ENCODE measurements around the gene CTXND1. TPM values are rescaled to one million over a fixed set of nuclear protein-coding genes. Genes with fewer than 3 reads are reported as not detected.

The CTXND1 gene
- total and polyA plus RNA-seq, 2 experiments from 2014 or later = 0.05 TPM; not detected in 1

DNA sequence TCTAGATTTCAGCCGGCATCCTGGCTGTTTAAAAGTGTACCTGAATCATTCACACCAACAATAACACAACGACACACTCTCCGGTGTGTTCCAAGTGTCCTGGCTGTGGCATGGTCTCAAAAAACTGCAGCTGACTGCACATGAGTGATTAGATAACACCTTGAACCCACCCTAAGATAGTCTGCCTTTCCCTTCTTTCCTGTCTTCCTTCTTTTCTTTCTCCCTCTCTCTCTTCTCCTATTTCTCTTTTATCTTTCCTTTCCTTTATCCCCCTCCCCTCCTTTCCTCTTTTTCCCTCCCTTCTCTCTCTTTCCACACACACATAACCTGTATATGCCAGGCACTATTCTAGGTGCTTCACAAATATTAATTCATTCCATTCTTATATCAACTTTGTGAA, 100.4 kb downstream of the CTXND1 start:
- Mint-ChIP-seq H3K27ac (no peak overlapping the region), H3K27me3 (ENCODE audit: insufficient read depth, low read depth, poor library complexity) (peaks cover 17% of the 10 kb centered on the region), H3K4me3 (peak overlapping the region; percentile 80), H3K4me1 (peaks cover 35% of the 10 kb centered on the region), H3K9me3 (no peaks in the 10 kb centered on the region; the same call in 2 of the 3 replicates), H3K36me3 (ENCODE audit: low read depth) (no peaks in the 10 kb centered on the region; the same call in 2 of the 3 replicates)
- Histone ChIP-seq H3K79me2 (replicated peaks; ENCODE audit: insufficient read depth) (no peaks in the 10 kb centered on the region; the same call in 1 of the 2 replicates), H3K4me3 (peak overlapping the region; percentile 80), H3K4me2 (peak overlapping the region; percentile 94), H3K9me2 (ENCODE audit: insufficient read depth) (no peaks in the 10 kb centered on the region), H3K27me3 (ENCODE audit: insufficient read depth) (0 out of 2 replicates have a peak, but pooled peaks cover 7% of the 10 kb centered on the region), H3F3A (replicated peaks; ENCODE audit: low read depth) (peaks cover 5% of the 10 kb centered on the region; the same call in 1 of the 2 replicates), H3K36me3 (ENCODE audit: insufficient read depth) (no peaks in the 10 kb centered on the region), H4K20me1 (replicated peaks; ENCODE audit: insufficient read depth) (no peaks in the 10 kb centered on the region; the same call in 1 of the 2 replicates), H2AFZ (peak overlapping the region; percentile 99), H3K27ac (ENCODE audit: low read depth) (no peak overlapping the region; the same call in 1 of the 2 replicates), H3K4me1 (ENCODE audit: insufficient read depth) (peaks cover 23% of the 10 kb centered on the region)
- no peak for DNase-seq (ENCODE audit: low spot score)
- ATAC-seq = no peak
- no peak for TF ChIP-seq CTCF (conservative IDR thresholded peaks at IDR 0.05; ENCODE audit: low read depth in 2 of 2)
- TF ChIP-seq ZNF462 (CRISPR knock-in tag; IDR thresholded peaks at IDR 0.05) = no peak
- TF ChIP-seq JUNB (IDR thresholded peaks at IDR 0.05; ENCODE audit: unreplicated experiment) = no peak
- TF ChIP-seq NANOG (IDR thresholded peaks at IDR 0.05; ENCODE audit: borderline replicate concordance) = no peak
- TF ChIP-seq STAT1 (IDR thresholded peaks at IDR 0.05; ENCODE audit: unreplicated experiment) = no peak
- TF ChIP-seq ZNF114 (CRISPR knock-in tag; IDR thresholded peaks at IDR 0.05) = no peak
- TF ChIP-seq REST (IDR thresholded peaks at IDR 0.05; ENCODE audit: unreplicated experiment) = no peak
- TF ChIP-seq CREB1 (CRISPR knock-in tag; IDR thresholded peaks at IDR 0.05; ENCODE audit: low read depth) = no peak

Measured in GM23338 (cell line).